Endodermal cell (in vitro differentiated cells): ENCODE data around the gene HUS1. TPM values are rescaled to one million over a fixed set of nuclear protein-coding genes. Genes with fewer than 3 reads are reported as not detected.
A peak's percentile ranks its signal among the peaks of the same experiment; 100 is the strongest.

Experiments
- DNase-seq: peaks from one replicate; pipeline ENCODE4 v3.0.0-alpha.2; 2017
- H3K27ac ChIP-seq: 2 replicates; pipeline ENCODE4 v1.5.1; 2013; ENCODE audit warnings: mild to moderate bottlenecking, low read depth, low read length, moderate library complexity
- H3K27me3 ChIP-seq: 2 replicates; pipeline ENCODE4 v1.6.1; 2013; ENCODE audit warnings: mild to moderate bottlenecking, low read length, moderate library complexity; ENCODE audit not compliant: insufficient read depth, control insufficient read depth, poor library complexity, severe bottlenecking
- H3K36me3 ChIP-seq: 2 replicates; pipeline ENCODE4 v1.7.0; 2013; ENCODE audit warnings: mild to moderate bottlenecking, low read length, moderate library complexity; ENCODE audit not compliant: control insufficient read depth, insufficient read depth
- H3K4me1 ChIP-seq: one replicate; pipeline ENCODE4 v1.7.0; 2013; ENCODE audit warnings: low read length; ENCODE audit not compliant: control insufficient read depth, insufficient read depth
- H3K4me3 ChIP-seq: 2 replicates; pipeline ENCODE4 v1.5.1; 2013; ENCODE audit warnings: mild to moderate bottlenecking, low read length, moderate library complexity
- H3K9ac ChIP-seq: 2 replicates; pipeline ENCODE4 v1.6.1; 2013; ENCODE audit warnings: mild to moderate bottlenecking, low read length, moderate library complexity; ENCODE audit not compliant: poor library complexity, severe bottlenecking; ENCODE audit errors: extremely low read depth
- H3K9me3 ChIP-seq: 2 replicates; pipeline ENCODE4 v1.6.1; 2013; ENCODE audit warnings: mild to moderate bottlenecking, low read length, moderate library complexity; ENCODE audit not compliant: control insufficient read depth
- H3K27ac Mint-ChIP-seq: 2 replicates; pipeline ENCODE4 v1.8.0; 2020; ENCODE audit warnings: mixed read lengths
- H3K27me3 Mint-ChIP-seq: 2 replicates; pipeline ENCODE4 v1.8.0; 2021; ENCODE audit warnings: mild to moderate bottlenecking, mixed read lengths; ENCODE audit not compliant: insufficient read depth
- H3K36me3 Mint-ChIP-seq: 2 replicates; pipeline ENCODE4 v1.8.0; 2020; ENCODE audit warnings: low read depth, mixed read lengths
- H3K4me1 Mint-ChIP-seq: 2 replicates; pipeline ENCODE4 v1.8.0; 2020; ENCODE audit warnings: mixed read lengths
- H3K4me3 Mint-ChIP-seq: 2 replicates; pipeline ENCODE4 v1.8.0; 2020; ENCODE audit warnings: mild to moderate bottlenecking, moderate library complexity, mixed read lengths
- H3K9me3 Mint-ChIP-seq: 2 replicates; pipeline ENCODE4 v1.8.0; 2020; ENCODE audit warnings: mild to moderate bottlenecking, mixed read lengths
- CTCF ChIP-seq: fragments of 200-600 bp; sonication (generic); conservative IDR thresholded peaks from 2 replicates; pipeline ENCODE4 v1.5.0; 2021; ENCODE audit warnings: antibody characterized with exemption, mild to moderate bottlenecking
- WGBS, 2 experiments: methylation state at CpG; one replicate each; pipeline versions ENCODE4 v1.1.5 to v1.1.7; 2013; ENCODE audit warnings: missing lambda C conversion rate in 2 of 2, mixed read lengths in 1 of 2; ENCODE audit not compliant: insufficient coverage in 1 of 2, insufficient read length in 1 of 2; 5-methylcytosine and 5-hydroxymethylcytosine counted together
- total RNA-seq, 2 donors: library from RNA; stranded (reverse); fragmentation: NEBNext Ultra II Directional in 1 of 2; extraction: Animal tissue kit (Norgen Biotek cat#: 25700) in 1 of 2; gene quantifications; 2 replicates in 1 of 2; 3 replicates in 1 of 2; pipeline ENCODE4 v1.2.1, GENCODE V29; 2021

HUS1 gene
- total RNA-seq, 2 donors from 2014 or later: 37.0 to 42.5 TPM

GRCh38 chr7:47999413-47999812 lies 20.0 kb upstream of the HUS1 start:
- Histone ChIP-seq H3K9me3 (no peaks in the 10 kb centered on the region), H3K36me3 (no peaks in the 10 kb centered on the region), H3K27ac (no peak overlapping the region), H3K27me3 (no peaks in the 10 kb centered on the region), H3K4me1 (peaks cover 4% of the 10 kb centered on the region), H3K4me3 (no peak overlapping the region), H3K9ac (no peak overlapping the region)
- H3K27ac Mint-ChIP-seq: no peak overlapping the region
- H3K9me3 Mint-ChIP-seq: peaks cover 14% of the 10 kb centered on the region
- DNase-seq: no peak
- H3K27me3 Mint-ChIP-seq: no peaks in the 10 kb centered on the region
- no peak for TF ChIP-seq CTCF
- no peaks in the 10 kb centered on the region for H3K36me3 Mint-ChIP-seq
- 87 to 96% methylated on average over 11 to 12 of the region's 12 CpGs for WGBS, 2 experiments
- H3K4me1 Mint-ChIP-seq: peaks cover 8% of the 10 kb centered on the region
- H3K4me3 Mint-ChIP-seq: no peak overlapping the region

- no peaks in the 10 kb centered on the region for H3K27me3 ChIP-seq
- H3K36me3 ChIP-seq: no peaks in the 10 kb centered on the region
- H3K4me3 Mint-ChIP-seq: no peak overlapping the region
- peaks cover 8% of the 10 kb centered on the region for H3K9me3 Mint-ChIP-seq
- H3K9ac ChIP-seq: no peak overlapping the region
- no peaks in the 10 kb centered on the region for H3K4me1 ChIP-seq
- H3K9me3 ChIP-seq: no peaks in the 10 kb centered on the region
- no peaks in the 10 kb centered on the region for H3K27me3 Mint-ChIP-seq
- peak overlapping the region; percentile 88 for H3K27ac Mint-ChIP-seq
- peaks cover 29% of the 10 kb centered on the region for H3K4me1 Mint-ChIP-seq
- TF ChIP-seq CTCF: no peak
- no peaks in the 10 kb centered on the region for H3K36me3 Mint-ChIP-seq
- no peak for DNase-seq
- H3K4me3 ChIP-seq: peak overlapping the region; percentile 13
- WGBS, 2 experiments: 79 to 80% methylated on average over 2 to 3 of the region's 3 CpGs
- no peak overlapping the region for H3K27ac ChIP-seq
These were observed 13.0 kb upstream of the HUS1 start for GRCh38 chr7:47992446-47992845.

GRCh38 chr7:47991741-47992311 lies 12.4 kb upstream of the HUS1 start:
- H3K4me3 ChIP-seq: peak overlapping the region; percentile 13
- WGBS, 2 experiments: 7 to 8% methylated on average over 12 to 26 of the region's 26 CpGs
- no peaks in the 10 kb centered on the region for H3K9me3 ChIP-seq
- H3K27ac ChIP-seq: no peak overlapping the region
- Mint-ChIP-seq H3K9me3 (peaks cover 8% of the 10 kb centered on the region), H3K4me3 (peak overlapping the region; percentile 58), H3K27me3 (no peaks in the 10 kb centered on the region), H3K27ac (peak overlapping the region; percentile 88), H3K4me1 (peaks cover 29% of the 10 kb centered on the region), H3K36me3 (no peaks in the 10 kb centered on the region)
- no peaks in the 10 kb centered on the region for H3K36me3 ChIP-seq
- peak; percentile 80 for TF ChIP-seq CTCF
- no peaks in the 10 kb centered on the region for H3K27me3 ChIP-seq
- no peak overlapping the region for H3K9ac ChIP-seq
- DNase-seq: peak; percentile 96
- no peaks in the 10 kb centered on the region for H3K4me1 ChIP-seq
